Stimulated activated naive B cell treated with anti-CD40 and anti-IgM and Interleukin-4, amounts not matched to agents 10 μg/mL and 1 μg/mL and 100 μg/mL, for 72 hours (primary cell): ENCODE data around the gene AHCYL2.
"Not testable (repeated sequence)": the region's sequence is repeated elsewhere in the genome, so short reads cannot be mapped to it uniquely, and the experiment has no call there.

Experiments used
- ATAC-seq, 2 donors: fragments of 150-1000 bp; cut with Tn5 transposase; replicated peaks; 2 replicates each; pipeline ENCODE4 v1.10.0; 2021; ENCODE audit warnings: moderate library complexity in 1 of 2
- DNase-seq: peaks from one replicate; pipeline ENCODE4 v3.0.0; 2021
- H3K27ac Mint-ChIP-seq: one replicate; pipeline ENCODE4 v1.8.0; 2022; ENCODE audit warnings: mild to moderate bottlenecking, mixed read lengths
- H3K27me3 Mint-ChIP-seq, 2 donors: one replicate each; pipeline ENCODE4 v1.8.0; 2022; ENCODE audit warnings: mixed read lengths in 2 of 2
- H3K36me3 Mint-ChIP-seq, 2 donors: one replicate each; pipeline ENCODE4 v1.8.0; 2022; ENCODE audit warnings: mixed read lengths in 2 of 2, mild to moderate bottlenecking in 1 of 2
- H3K4me1 Mint-ChIP-seq, 2 donors: one replicate each; pipeline ENCODE4 v1.8.0; 2022; ENCODE audit warnings: mixed read lengths in 2 of 2, mild to moderate bottlenecking in 1 of 2
- H3K4me3 Mint-ChIP-seq, 2 donors: one replicate each; pipeline ENCODE4 v1.8.0; 2022; ENCODE audit warnings: mild to moderate bottlenecking in 2 of 2, mixed read lengths in 2 of 2, moderate library complexity in 1 of 2
- H3K9me3 Mint-ChIP-seq, 2 donors: one replicate each; pipeline ENCODE4 v1.8.0; 2022; ENCODE audit warnings: mixed read lengths in 2 of 2, mild to moderate bottlenecking in 1 of 2

The AHCYL2 gene

GRCh38 chr7:129391546-129392171 is 166.8 kb downstream of the AHCYL2 start:
- ATAC-seq (no peak), DNase-seq (no peak)
- Mint-ChIP-seq H3K4me1 (no peaks in the 10 kb centered on the region), H3K27ac (no peak overlapping the region), H3K36me3 (peaks cover 9 to 18% of the 10 kb centered on the region in 2 donors), H3K4me3 (no peak overlapping the region), H3K27me3 (no peaks in the 10 kb centered on the region), H3K9me3 (no peaks in the 10 kb centered on the region)

GRCh38 chr7:129393255-129393654 is 168.4 kb downstream of the AHCYL2 start:
- no peaks in the 10 kb centered on the region for H3K9me3 Mint-ChIP-seq
- DNase-seq (no peak), ATAC-seq (no peak)
- no peak overlapping the region for H3K27ac Mint-ChIP-seq
- no peaks in the 10 kb centered on the region for H3K27me3 Mint-ChIP-seq
- no peak overlapping the region for H3K4me3 Mint-ChIP-seq
- no peaks in the 10 kb centered on the region for H3K4me1 Mint-ChIP-seq
- H3K36me3 Mint-ChIP-seq = peaks cover 11 to 18% of the 10 kb centered on the region in 2 donors

GRCh38 chr7:129394101-129394500 is 169.3 kb downstream of the AHCYL2 start:
- Mint-ChIP-seq H3K36me3 (peaks cover 7 to 18% of the 10 kb centered on the region in 2 donors), H3K4me1 (no peaks in the 10 kb centered on the region), H3K27me3 (no peaks in the 10 kb centered on the region), H3K4me3 (no peak overlapping the region), H3K27ac (no peak overlapping the region), H3K9me3 (no peaks in the 10 kb centered on the region)
- no peak for DNase-seq
- ATAC-seq = no peak

- no peaks in the 10 kb centered on the region for H3K27me3 Mint-ChIP-seq
- no peak overlapping the region for H3K4me3 Mint-ChIP-seq
- no peak for ATAC-seq
- DNase-seq = no peak
- no peak overlapping the region for H3K27ac Mint-ChIP-seq
- H3K9me3 Mint-ChIP-seq = no peaks in the 10 kb centered on the region
- no peaks in the 10 kb centered on the region for H3K4me1 Mint-ChIP-seq
- peaks cover 11 to 23% of the 10 kb centered on the region in 2 donors for H3K36me3 Mint-ChIP-seq
Observed at GRCh38 chr7:129394982-129395914, 170.4 kb downstream of the AHCYL2 start.

GRCh38 chr7:129401228-129401966 is 176.6 kb downstream of the AHCYL2 start:
- Mint-ChIP-seq H3K27ac (no peak overlapping the region), H3K4me3 (no peak overlapping the region), H3K27me3 (no peaks in the 10 kb centered on the region), H3K9me3 (no peaks in the 10 kb centered on the region), H3K36me3 (peaks cover 21 to 25% of the 10 kb centered on the region in 2 donors), H3K4me1 (no peaks in the 10 kb centered on the region)
- DNase-seq (no peak), ATAC-seq (no peak)

- H3K9me3 Mint-ChIP-seq = no peaks in the 10 kb centered on the region
- peak; percentile 51 to 54 for ATAC-seq
- H3K27ac Mint-ChIP-seq = no peak overlapping the region
- H3K4me1 Mint-ChIP-seq = no peaks in the 10 kb centered on the region
- H3K36me3 Mint-ChIP-seq = peaks cover 19 to 21% of the 10 kb centered on the region in 2 donors
- H3K27me3 Mint-ChIP-seq = no peaks in the 10 kb centered on the region
- no peak overlapping the region for H3K4me3 Mint-ChIP-seq
- DNase-seq = no peak
Observed at GRCh38 chr7:129401967-129402860, 177.4 kb downstream of the AHCYL2 start.

GRCh38 chr7:129405527-129405926 is 180.7 kb downstream of the AHCYL2 start:
- H3K9me3 Mint-ChIP-seq = no peaks in the 10 kb centered on the region

GRCh38 chr7:129410238-129410637 is 185.4 kb downstream of the AHCYL2 start:
- H3K36me3 Mint-ChIP-seq = peaks cover 36 to 56% of the 10 kb centered on the region in 2 donors
- H3K4me1 Mint-ChIP-seq, ATAC-seq, DNase-seq, H3K27ac Mint-ChIP-seq, H3K9me3 Mint-ChIP-seq, H3K4me3 Mint-ChIP-seq, H3K27me3 Mint-ChIP-seq: not testable (repeated sequence)

More at GRCh38 chr7:129405527-129405926, 180.7 kb downstream of the AHCYL2 start:
- DNase-seq = no peak
- no peak for ATAC-seq
- Mint-ChIP-seq H3K4me3 (no peak overlapping the region), H3K27ac (no peak overlapping the region), H3K4me1 (no peaks in the 10 kb centered on the region), H3K36me3 (peaks cover 23 to 37% of the 10 kb centered on the region in 2 donors), H3K27me3 (no peaks in the 10 kb centered on the region)

- Mint-ChIP-seq H3K4me1 (no peaks in the 10 kb centered on the region), H3K27me3 (no peaks in the 10 kb centered on the region), H3K9me3 (peaks cover 0 to 3% of the 10 kb centered on the region in 2 donors), H3K36me3 (peaks cover 34 to 54% of the 10 kb centered on the region in 2 donors), H3K27ac (no peak overlapping the region), H3K4me3 (no peak overlapping the region)
- DNase-seq (no peak), ATAC-seq (no peak)
Observed at GRCh38 chr7:129412501-129412900, 187.7 kb downstream of the AHCYL2 start.

- H3K4me1 Mint-ChIP-seq = no peaks in the 10 kb centered on the region
- H3K27me3 Mint-ChIP-seq = no peaks in the 10 kb centered on the region
- H3K36me3 Mint-ChIP-seq = peaks cover 19 to 31% of the 10 kb centered on the region in 2 donors
- H3K9me3 Mint-ChIP-seq = peaks cover 0 to 3% of the 10 kb centered on the region in 2 donors
- no peak for ATAC-seq
- no peak overlapping the region for H3K27ac Mint-ChIP-seq
- H3K4me3 Mint-ChIP-seq = no peak overlapping the region
- DNase-seq = no peak
Observed at GRCh38 chr7:129417073-129417472, 192.2 kb downstream of the AHCYL2 start.

- Mint-ChIP-seq H3K27me3 (no peaks in the 10 kb centered on the region), H3K36me3 (peaks cover 12 to 33% of the 10 kb centered on the region in 2 donors)
Observed at GRCh38 chr7:129421717-129422250, 197.0 kb downstream of the AHCYL2 start.

GRCh38 chr7:129422727-129423126 is 197.9 kb downstream of the AHCYL2 start:
- ATAC-seq (no peak), DNase-seq (no peak)
- no peaks in the 10 kb centered on the region for H3K9me3 Mint-ChIP-seq
- no peak overlapping the region for H3K4me3 Mint-ChIP-seq
- no peaks in the 10 kb centered on the region for H3K4me1 Mint-ChIP-seq
- no peaks in the 10 kb centered on the region for H3K27me3 Mint-ChIP-seq
- no peak overlapping the region for H3K27ac Mint-ChIP-seq
- peaks cover 16 to 42% of the 10 kb centered on the region in 2 donors for H3K36me3 Mint-ChIP-seq

More at GRCh38 chr7:129421717-129422250, 197.0 kb downstream of the AHCYL2 start:
- H3K4me3 Mint-ChIP-seq = no peak overlapping the region
- no peak for ATAC-seq
- no peaks in the 10 kb centered on the region for H3K4me1 Mint-ChIP-seq
- H3K27ac Mint-ChIP-seq = no peak overlapping the region
- DNase-seq = no peak
- no peaks in the 10 kb centered on the region for H3K9me3 Mint-ChIP-seq

- Mint-ChIP-seq H3K4me1 (no peaks in the 10 kb centered on the region), H3K27me3 (no peaks in the 10 kb centered on the region), H3K4me3 (no peak overlapping the region), H3K36me3 (peaks cover 14 to 42% of the 10 kb centered on the region in 2 donors), H3K9me3 (no peaks in the 10 kb centered on the region), H3K27ac (no peak overlapping the region)
- DNase-seq (no peak), ATAC-seq (no peak)
Observed at GRCh38 chr7:129423700-129424410, 199.0 kb downstream of the AHCYL2 start.
